PC-9 (cell line): ENCODE results near the gene CALB2.

Source experiments
- EZH2 ChIP-seq: fragments of 200-600 bp; sonication (generic); IDR thresholded peaks from 2 replicates; pipeline ENCODE4 v1.8.0; 2017; ENCODE audit warnings: antibody characterized with exemption, low read depth
- TF ChIP-seq, protein P1 (sequence below): fragments of 200-600 bp; sonication (generic); conservative IDR thresholded peaks from 2 replicates; pipeline ENCODE4 v1.6.1; 2017; ENCODE audit warnings: mixed run types, antibody characterized with exemption, mild to moderate bottlenecking, moderate library complexity

DNA sequence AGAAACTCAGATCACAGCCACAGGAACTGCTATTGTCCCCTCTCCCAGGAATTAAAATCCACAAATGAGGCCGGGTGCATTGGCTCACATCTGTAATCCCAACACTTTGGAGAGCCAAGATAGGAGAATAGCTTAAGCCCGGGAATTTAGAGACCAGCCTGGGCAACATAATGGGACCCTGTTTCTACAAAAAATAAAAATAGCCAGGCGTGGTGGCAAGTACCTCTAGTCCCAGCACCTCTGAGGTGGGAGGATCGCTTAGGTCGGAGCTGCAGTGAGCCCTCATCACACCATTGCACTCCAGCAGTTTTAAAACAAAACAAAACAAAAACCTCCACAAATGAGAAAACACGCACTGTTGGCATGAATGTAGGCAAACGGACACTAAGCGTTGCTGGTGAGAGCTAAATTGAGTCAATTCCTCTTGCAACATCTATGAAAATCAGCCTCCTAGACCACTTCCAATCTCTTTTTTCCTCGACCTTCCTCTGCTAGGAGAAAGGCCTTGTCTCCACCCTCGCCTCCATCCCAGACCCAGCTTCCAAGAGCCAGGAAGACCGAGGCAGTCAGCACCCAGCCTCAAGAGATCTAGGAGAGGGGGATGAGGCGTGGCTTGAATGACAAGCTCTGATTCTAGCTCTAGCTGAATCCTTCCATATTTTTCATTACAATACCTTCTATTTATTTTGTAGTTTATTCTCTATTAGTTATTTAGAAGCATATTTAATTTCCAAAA, 68.5 kb downstream of the CALB2 start:
- TF ChIP-seq, protein P1, sequence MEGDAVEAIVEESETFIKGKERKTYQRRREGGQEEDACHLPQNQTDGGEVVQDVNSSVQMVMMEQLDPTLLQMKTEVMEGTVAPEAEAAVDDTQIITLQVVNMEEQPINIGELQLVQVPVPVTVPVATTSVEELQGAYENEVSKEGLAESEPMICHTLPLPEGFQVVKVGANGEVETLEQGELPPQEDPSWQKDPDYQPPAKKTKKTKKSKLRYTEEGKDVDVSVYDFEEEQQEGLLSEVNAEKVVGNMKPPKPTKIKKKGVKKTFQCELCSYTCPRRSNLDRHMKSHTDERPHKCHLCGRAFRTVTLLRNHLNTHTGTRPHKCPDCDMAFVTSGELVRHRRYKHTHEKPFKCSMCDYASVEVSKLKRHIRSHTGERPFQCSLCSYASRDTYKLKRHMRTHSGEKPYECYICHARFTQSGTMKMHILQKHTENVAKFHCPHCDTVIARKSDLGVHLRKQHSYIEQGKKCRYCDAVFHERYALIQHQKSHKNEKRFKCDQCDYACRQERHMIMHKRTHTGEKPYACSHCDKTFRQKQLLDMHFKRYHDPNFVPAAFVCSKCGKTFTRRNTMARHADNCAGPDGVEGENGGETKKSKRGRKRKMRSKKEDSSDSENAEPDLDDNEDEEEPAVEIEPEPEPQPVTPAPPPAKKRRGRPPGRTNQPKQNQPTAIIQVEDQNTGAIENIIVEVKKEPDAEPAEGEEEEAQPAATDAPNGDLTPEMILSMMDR = no peak
- no peak for TF ChIP-seq EZH2
